ENCODE measurements around the gene LEAP2.

- TF ChIP-seq CTCF (IDR thresholded peaks at IDR 0.05; ENCODE audit: insufficient read depth, low read depth, low read length) (no peak), EZH2 (IDR thresholded peaks at IDR 0.05; ENCODE audit: insufficient read depth, low read length) (no peak)
Measured at GRCh38 chr5:132832612-132833011, 40.9 kb upstream of the LEAP2 start.
